ENCODE results near the gene KIF9. TPM values are rescaled to one million over a fixed set of nuclear protein-coding genes. Genes with fewer than 3 reads are reported as not detected.
"Not testable (repeated sequence)": the region's sequence is repeated elsewhere in the genome, so short reads cannot be mapped to it uniquely, and the experiment has no call there.

KIF9 gene
- total RNA-seq, 2 experiments from 2014 or later = 8.0 to 9.2 TPM

DNA sequence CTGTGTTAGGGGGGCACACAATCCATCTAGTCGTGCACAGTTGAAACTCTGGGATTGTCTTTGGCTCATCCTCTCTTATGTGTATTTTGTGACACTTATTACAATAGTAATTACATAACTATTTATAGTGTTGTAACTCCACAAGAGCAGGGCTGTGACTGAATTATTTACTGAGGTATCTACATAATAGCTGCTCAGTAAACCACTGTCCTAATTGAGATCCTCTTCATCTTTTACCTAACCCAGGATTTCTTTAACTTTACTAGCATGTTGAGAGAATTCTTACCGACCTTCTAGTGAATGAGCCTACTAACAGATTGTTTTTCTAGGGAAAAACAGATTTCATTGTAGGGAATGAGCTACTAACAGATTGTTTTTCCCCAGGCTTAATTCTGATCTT is 11.2 kb upstream of the KIF9 start:
- peaks cover 19% of the 10 kb centered on the region for H3K4me1 ChIP-seq (ENCODE audit: insufficient read depth, low read length)

DNA sequence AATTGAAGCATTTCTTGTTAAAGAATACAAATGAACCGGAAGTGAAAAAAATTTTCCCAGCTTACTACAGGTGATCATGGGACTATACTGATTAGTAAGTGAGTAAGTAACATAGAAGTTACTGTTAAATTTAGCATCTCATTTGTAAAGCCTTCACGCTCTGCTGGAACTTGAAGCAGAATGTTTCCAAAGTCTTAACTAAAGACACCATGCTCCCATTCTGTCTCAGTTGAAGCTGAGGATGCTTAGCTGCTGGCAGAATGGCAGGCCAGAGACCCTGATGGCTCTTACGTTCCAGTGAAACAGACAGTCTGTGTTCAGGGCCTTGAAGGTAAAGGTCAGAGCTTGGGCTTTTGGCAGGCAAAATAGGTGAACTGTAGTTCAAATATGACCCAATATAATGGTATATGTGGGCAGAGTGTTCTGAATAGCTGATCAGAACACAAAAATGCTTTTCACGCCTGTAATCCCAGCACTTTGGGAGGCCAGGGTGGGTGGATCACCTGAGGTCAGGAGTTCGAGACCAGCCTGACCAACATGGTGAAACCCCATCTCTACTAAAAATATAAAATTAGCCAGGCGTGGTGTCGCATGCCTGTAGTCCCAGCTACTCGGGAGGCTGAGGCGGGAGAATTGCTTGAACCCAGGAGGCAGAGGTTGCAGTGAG is 9.3 kb upstream of the KIF9 start:
- Mint-ChIP-seq H3K4me1 (ENCODE audit: low read depth) (peaks cover 64% of the 10 kb centered on the region), H3K36me3 (ENCODE audit: low read depth) (peaks cover 67% of the 10 kb centered on the region)
- H3K9me3 ChIP-seq (ENCODE audit: control insufficient read depth in 1 of 2, insufficient read depth in 1 of 2, low read length in 2 of 2); H3K27me3 Mint-ChIP-seq; ATAC-seq (ENCODE audit: poor library complexity); H3K27ac Mint-ChIP-seq; H3K4me3 ChIP-seq (ENCODE audit: low read length); H3K4me3 Mint-ChIP-seq; intact Hi-C loops (cut with DNase I, micrococcal nuclease); H3K9me3 Mint-ChIP-seq; H3K27ac ChIP-seq (ENCODE audit: low read depth in 1 of 2, low read length in 2 of 2); H3K27me3 ChIP-seq (ENCODE audit: control insufficient read depth in 1 of 2, insufficient read depth in 2 of 2, low read length in 2 of 2); DNase-seq; CTCF ChIA-PET: not testable (repeated sequence)
- POLR2A ChIA-PET = interaction anchor here (0.6 to 1.2 kb wide), 3 partner anchors 13 to 258 kb away, joined by 3 to 4 read pairs (median 3); no protein-coding TSS in a partner anchor
- H3K4me1 ChIP-seq (ENCODE audit: insufficient read depth, low read length) = peaks cover 16% of the 10 kb centered on the region
- H3K36me3 ChIP-seq (ENCODE audit: insufficient read depth, low read length) = peaks cover 40% of the 10 kb centered on the region

More for the DNA sequence above, 11.2 kb upstream of the KIF9 start:
- Histone ChIP-seq H3K4me3 (ENCODE audit: low read length) (no peak overlapping the region), H3K27ac (ENCODE audit: low read depth in 1 of 2, low read length in 2 of 2) (no peak overlapping the region), H3K9me3 (ENCODE audit: control insufficient read depth in 1 of 2, insufficient read depth in 1 of 2, low read length in 2 of 2) (no peaks in the 10 kb centered on the region), H3K27me3 (ENCODE audit: control insufficient read depth in 1 of 2, insufficient read depth in 2 of 2, low read length in 2 of 2) (no peaks in the 10 kb centered on the region), H3K36me3 (ENCODE audit: insufficient read depth, low read length) (peaks cover 26% of the 10 kb centered on the region)
- Mint-ChIP-seq H3K27ac (no peak overlapping the region), H3K9me3 (no peaks in the 10 kb centered on the region), H3K4me3 (no peak overlapping the region), H3K27me3 (no peaks in the 10 kb centered on the region), H3K4me1 (ENCODE audit: low read depth) (peaks cover 75% of the 10 kb centered on the region), H3K36me3 (ENCODE audit: low read depth) (peaks cover 66% of the 10 kb centered on the region)
- intact Hi-C loops (cut with DNase I, micrococcal nuclease) = no loop called here
- POLR2A ChIA-PET = interaction anchor here (2.3 kb wide), 1 partner anchor 11 kb away, joined by 6 read pairs; the partner anchor contains the start of genes KIF9 and KLHL18
- ATAC-seq (ENCODE audit: poor library complexity) (no peak), DNase-seq (no peak)
- CTCF ChIA-PET = no interaction called here
- TF ChIP-seq, protein P1, sequence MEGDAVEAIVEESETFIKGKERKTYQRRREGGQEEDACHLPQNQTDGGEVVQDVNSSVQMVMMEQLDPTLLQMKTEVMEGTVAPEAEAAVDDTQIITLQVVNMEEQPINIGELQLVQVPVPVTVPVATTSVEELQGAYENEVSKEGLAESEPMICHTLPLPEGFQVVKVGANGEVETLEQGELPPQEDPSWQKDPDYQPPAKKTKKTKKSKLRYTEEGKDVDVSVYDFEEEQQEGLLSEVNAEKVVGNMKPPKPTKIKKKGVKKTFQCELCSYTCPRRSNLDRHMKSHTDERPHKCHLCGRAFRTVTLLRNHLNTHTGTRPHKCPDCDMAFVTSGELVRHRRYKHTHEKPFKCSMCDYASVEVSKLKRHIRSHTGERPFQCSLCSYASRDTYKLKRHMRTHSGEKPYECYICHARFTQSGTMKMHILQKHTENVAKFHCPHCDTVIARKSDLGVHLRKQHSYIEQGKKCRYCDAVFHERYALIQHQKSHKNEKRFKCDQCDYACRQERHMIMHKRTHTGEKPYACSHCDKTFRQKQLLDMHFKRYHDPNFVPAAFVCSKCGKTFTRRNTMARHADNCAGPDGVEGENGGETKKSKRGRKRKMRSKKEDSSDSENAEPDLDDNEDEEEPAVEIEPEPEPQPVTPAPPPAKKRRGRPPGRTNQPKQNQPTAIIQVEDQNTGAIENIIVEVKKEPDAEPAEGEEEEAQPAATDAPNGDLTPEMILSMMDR (IDR thresholded peaks at IDR 0.05) = no peak

DNA sequence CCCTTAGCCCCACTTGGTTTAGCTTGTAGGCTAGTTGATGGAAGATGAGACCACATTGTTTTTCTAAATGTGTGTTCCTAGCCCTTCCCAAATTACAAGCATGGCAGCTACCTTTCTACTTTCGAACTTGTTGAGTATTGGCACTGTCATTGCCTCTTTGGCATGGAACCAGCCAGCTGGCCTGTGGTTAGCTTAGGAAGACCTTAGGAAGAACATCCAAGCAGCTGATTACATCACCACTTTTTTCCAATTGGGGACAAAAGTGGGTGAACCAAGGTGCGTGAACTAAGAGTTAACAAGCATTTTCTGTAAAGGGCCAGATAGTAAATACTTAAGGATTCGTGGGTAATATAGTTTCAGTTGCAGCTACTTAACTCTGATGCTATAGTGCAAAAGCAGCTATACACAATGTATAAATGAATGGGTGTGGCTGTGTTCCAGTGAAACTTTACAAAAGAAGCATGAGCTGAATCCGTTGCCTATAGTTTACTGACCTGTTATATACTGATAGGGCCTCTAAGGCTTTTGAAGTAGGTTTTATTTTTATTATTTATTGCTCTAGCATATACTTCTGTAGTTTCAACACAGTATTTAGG is 8.7 kb upstream of the KIF9 start:
- TF ChIP-seq, protein P1 (IDR thresholded peaks at IDR 0.05) = no peak
- H3K27ac ChIP-seq (ENCODE audit: low read depth in 1 of 2, low read length in 2 of 2) = no peak overlapping the region
- H3K9me3 ChIP-seq (ENCODE audit: control insufficient read depth in 1 of 2, insufficient read depth in 1 of 2, low read length in 2 of 2) = no peaks in the 10 kb centered on the region
- Mint-ChIP-seq H3K4me1 (ENCODE audit: low read depth) (peaks cover 66% of the 10 kb centered on the region), H3K36me3 (ENCODE audit: low read depth) (peaks cover 61% of the 10 kb centered on the region), H3K9me3 (no peaks in the 10 kb centered on the region), H3K27me3 (no peaks in the 10 kb centered on the region), H3K4me3 (no peak overlapping the region), H3K27ac (no peak overlapping the region)
- POLR2A ChIA-PET = interaction anchor here (0.6 to 1.2 kb wide), 3 partner anchors 13 to 257 kb away, joined by 3 to 4 read pairs (median 3); no protein-coding TSS in a partner anchor
- H3K4me3 ChIP-seq (ENCODE audit: low read length) = no peak overlapping the region
- no peak for DNase-seq
- peaks cover 38% of the 10 kb centered on the region for H3K36me3 ChIP-seq (ENCODE audit: insufficient read depth, low read length)
- intact Hi-C loops (cut with DNase I, micrococcal nuclease) = no loop called here
- CTCF ChIA-PET = no interaction called here
- no peaks in the 10 kb centered on the region for H3K27me3 ChIP-seq (ENCODE audit: control insufficient read depth in 1 of 2, insufficient read depth in 2 of 2, low read length in 2 of 2)
- no peak for ATAC-seq (ENCODE audit: poor library complexity)
- H3K4me1 ChIP-seq (ENCODE audit: insufficient read depth, low read length) = peaks cover 15% of the 10 kb centered on the region

Measured in CD4-positive, alpha-beta T cell (primary cell).